Skin epidermis (tissue), 12 donors: ENCODE results near the gene ASB10.

Experiments
- H3K27ac ChIP-seq, 21 experiments: fragments of 200-600 bp; sonication (generic) in 11 of 21; one replicate each; pipeline ENCODE4 v1.5.0; 2020; ENCODE audit warnings: mild to moderate bottlenecking in 3 of 21, inconsistent platforms in 2 of 21, moderate library complexity in 2 of 21
- H3K4me3 ChIP-seq, 7 experiments: fragments of 200-600 bp; sonication (generic) in 2 of 7; one replicate each; pipeline ENCODE4 v1.5.0; 2020; ENCODE audit warnings: inconsistent platforms in 2 of 7, mild to moderate bottlenecking in 2 of 7, moderate library complexity in 1 of 7

Gene ASB10

GRCh38 chr7:151212626-151213025, 25.6 kb upstream of the ASB10 start:
- H3K27ac ChIP-seq, result no peak overlapping the region
- no peak overlapping the region for H3K4me3 ChIP-seq

- Histone ChIP-seq H3K27ac (no peak overlapping the region), H3K4me3 (no peak overlapping the region)
These were observed 24.2 kb upstream of the ASB10 start for GRCh38 chr7:151211155-151211772.

- H3K27ac ChIP-seq, result no peak within 1 kb of the TSS
- H3K4me3 ChIP-seq, result no peak within 1 kb of the TSS
These were observed 23.2 kb upstream of the ASB10 start, which contains the start of gene H2BK1 for GRCh38 chr7:151210087-151210854. Gene H2BK1, minus strand, starts transcription at chr7:151210488. Its CDS starts 170 bp downstream, at chr7:151210318.

GRCh38 chr7:151209588-151209987, 22.5 kb upstream of the ASB10 start:
- no peak overlapping the region for H3K27ac ChIP-seq

GRCh38 chr7:151208253-151208862, 21.3 kb upstream of the ASB10 start:
- H3K4me3 ChIP-seq, result no peak overlapping the region

More at GRCh38 chr7:151209588-151209987, 22.5 kb upstream of the ASB10 start:
- no peak overlapping the region for H3K4me3 ChIP-seq

GRCh38 chr7:151207804-151208203, 20.8 kb upstream of the ASB10 start:
- Histone ChIP-seq H3K4me3 (no peak overlapping the region), H3K27ac (peak overlapping the region in 2 of 21 experiments; percentile 33 to 36)

More at GRCh38 chr7:151208253-151208862, 21.3 kb upstream of the ASB10 start:
- H3K27ac ChIP-seq, result peak overlapping the region in 1 of 21 experiments; percentile 33

- H3K27ac ChIP-seq, result peak overlapping the region in 2 of 21 experiments; percentile 33 to 36
- H3K4me3 ChIP-seq, result no peak overlapping the region
These were observed 20.3 kb upstream of the ASB10 start for GRCh38 chr7:151207315-151207714.

- Histone ChIP-seq H3K27ac (peak overlapping the region in 3 of 21 experiments; percentile 0 to 42 (median 18)), H3K4me3 (no peak overlapping the region)
These were observed 19.9 kb upstream of the ASB10 start for GRCh38 chr7:151206914-151207313.

- H3K4me3 ChIP-seq, result no peak overlapping the region
- no peak overlapping the region for H3K27ac ChIP-seq
These were observed 18.7 kb upstream of the ASB10 start for GRCh38 chr7:151205730-151206129.

GRCh38 chr7:151204383-151205032, 17.5 kb upstream of the ASB10 start:
- Histone ChIP-seq H3K27ac (no peak overlapping the region), H3K4me3 (no peak overlapping the region)

GRCh38 chr7:151202836-151203235, 15.8 kb upstream of the ASB10 start:
- Histone ChIP-seq H3K4me3 (no peak overlapping the region), H3K27ac (no peak overlapping the region)

- Histone ChIP-seq H3K4me3 (no peak overlapping the region), H3K27ac (no peak overlapping the region)
These were observed 14.7 kb upstream of the ASB10 start for GRCh38 chr7:151201751-151202150.

GRCh38 chr7:151201344-151201743, 14.3 kb upstream of the ASB10 start:
- Histone ChIP-seq H3K27ac (no peak overlapping the region), H3K4me3 (no peak overlapping the region)

- no peak overlapping the region for H3K27ac ChIP-seq
These were observed 12.1 kb upstream of the ASB10 start for GRCh38 chr7:151198945-151199848.

GRCh38 chr7:151197932-151198331, 10.9 kb upstream of the ASB10 start:
- no peak overlapping the region for H3K4me3 ChIP-seq
- H3K27ac ChIP-seq, result no peak overlapping the region

More at GRCh38 chr7:151198945-151199848, 12.1 kb upstream of the ASB10 start:
- no peak overlapping the region for H3K4me3 ChIP-seq

GRCh38 chr7:151195616-151196450, 8.8 kb upstream of the ASB10 start:
- Histone ChIP-seq H3K4me3 (no peak overlapping the region), H3K27ac (no peak overlapping the region)

GRCh38 chr7:151194188-151194587, 7.1 kb upstream of the ASB10 start:
- no peak overlapping the region for H3K4me3 ChIP-seq
- H3K27ac ChIP-seq, result no peak overlapping the region
